DOHH2 (cell line): ENCODE results near the gene SPATA21.

ENCODE experiments used
- H3F3A ChIP-seq: fragments of 200-600 bp; sonication (generic), shearing (Covaris generic); 2 replicates; pipeline ENCODE4 v1.6.0; 2016; ENCODE audit warnings: antibody characterized with exemption, mild to moderate bottlenecking; ENCODE audit not compliant: control insufficient read depth, insufficient read depth
- H3K27ac ChIP-seq: fragments of 200-600 bp; sonication (generic); 2 replicates; pipeline ENCODE4 v1.5.1; 2014; ENCODE audit warnings: low read depth, mild to moderate bottlenecking, low read length, moderate library complexity
- H3K27me3 ChIP-seq: fragments of 200-600 bp; sonication (generic); 2 replicates; pipeline ENCODE4 v1.6.1; 2014; ENCODE audit warnings: mild to moderate bottlenecking, low read length, mixed read lengths; ENCODE audit not compliant: control insufficient read depth
- H3K36me3 ChIP-seq: fragments of 200-600 bp; sonication (generic); 2 replicates; pipeline ENCODE4 v1.6.1; 2014; ENCODE audit warnings: mild to moderate bottlenecking, low read length, moderate library complexity, mixed read lengths; ENCODE audit not compliant: control insufficient read depth
- H3K4me1 ChIP-seq: fragments of 200-600 bp; sonication (generic); 2 replicates; pipeline ENCODE4 v1.6.1; 2014; ENCODE audit warnings: mild to moderate bottlenecking, low read length, mixed read lengths; ENCODE audit not compliant: control insufficient read depth
- H3K4me2 ChIP-seq: fragments of 200-600 bp; sonication (generic); 2 replicates; pipeline ENCODE4 v1.6.0; 2014; ENCODE audit warnings: mild to moderate bottlenecking, low read length, moderate library complexity
- H3K4me3 ChIP-seq: fragments of 200-600 bp; sonication (generic); 2 replicates; pipeline ENCODE4 v1.5.1; 2014; ENCODE audit warnings: mild to moderate bottlenecking, low read length, mixed read lengths
- H3K79me2 ChIP-seq: fragments of 200-600 bp; sonication (generic); 2 replicates; pipeline ENCODE4 v1.6.1; 2014; ENCODE audit warnings: mild to moderate bottlenecking, low read length, mixed read lengths; ENCODE audit not compliant: control insufficient read depth
- H3K9me2 ChIP-seq: fragments of 200-600 bp; sonication (generic); replicated peaks from 2 replicates; pipeline ENCODE4 v1.6.1; 2014; ENCODE audit warnings: mild to moderate bottlenecking, low read length, mixed read lengths; ENCODE audit not compliant: control insufficient read depth
- H3K9me3 ChIP-seq: fragments of 200-600 bp; sonication (generic); 2 replicates; pipeline ENCODE4 v1.6.1; 2014; ENCODE audit warnings: antibody characterized with exemption, low read length, mixed read lengths; ENCODE audit not compliant: control insufficient read depth, insufficient read depth
- H4K20me1 ChIP-seq: fragments of 200-600 bp; sonication (generic); 2 replicates; pipeline ENCODE4 v1.6.0; 2014; ENCODE audit warnings: low read depth, mild to moderate bottlenecking, antibody characterized with exemption, low read length, moderate library complexity; ENCODE audit not compliant: control insufficient read depth, insufficient read depth
- CTCF ChIP-seq: fragments of 200-600 bp; sonication (generic); IDR thresholded peaks from one replicate; pipeline ENCODE4 v1.5.1; 2014; ENCODE audit warnings: antibody characterized with exemption, mild to moderate bottlenecking, low read depth, low read length; ENCODE audit not compliant: poor library complexity, severe bottlenecking
- EZH2phosphoT487 ChIP-seq: fragments of 200-600 bp; sonication (generic); IDR thresholded peaks from 2 replicates; pipeline ENCODE4 v1.6.1; 2017; ENCODE audit warnings: borderline replicate concordance, mild to moderate bottlenecking, antibody characterized with exemption, low read length, moderate library complexity, mixed read lengths

Gene SPATA21

GRCh38 chr1:16391411-16391810, 45.8 kb downstream of the SPATA21 start:
- Histone ChIP-seq H3K27ac (no peak overlapping the region), H3K4me3 (no peak overlapping the region), H3K9me2 (no peaks in the 10 kb centered on the region), H3K27me3 (no peaks in the 10 kb centered on the region), H3K36me3 (peaks cover 58% of the 10 kb centered on the region), H3K4me1 (peaks cover 34% of the 10 kb centered on the region), H3K4me2 (no peak overlapping the region), H3F3A (peaks cover 7% of the 10 kb centered on the region; the same call in 1 of the 2 replicates), H3K79me2 (peaks cover 77% of the 10 kb centered on the region), H4K20me1 (peaks cover 33% of the 10 kb centered on the region), H3K9me3 (no peaks in the 10 kb centered on the region)
- TF ChIP-seq CTCF = no peak
- no peak for TF ChIP-seq EZH2phosphoT487

- Histone ChIP-seq H3K27ac (peak overlapping the region; percentile 17; the same call in 1 of the 2 replicates), H3K4me1 (peaks cover 53% of the 10 kb centered on the region), H3K36me3 (peaks cover 41% of the 10 kb centered on the region), H3K9me3 (no peaks in the 10 kb centered on the region), H3K4me2 (peak overlapping the region; percentile 52), H4K20me1 (peaks cover 52% of the 10 kb centered on the region), H3K79me2 (peaks cover 96% of the 10 kb centered on the region), H3K9me2 (no peaks in the 10 kb centered on the region), H3K27me3 (no peaks in the 10 kb centered on the region), H3K4me3 (peak overlapping the region; percentile 39), H3F3A (peaks cover 7% of the 10 kb centered on the region; the same call in 1 of the 2 replicates)
- TF ChIP-seq EZH2phosphoT487 = no peak
- TF ChIP-seq CTCF = no peak
Observed at GRCh38 chr1:16387201-16388188, 49.7 kb downstream of the SPATA21 start.

GRCh38 chr1:16386454-16387113, 50.6 kb downstream of the SPATA21 start:
- TF ChIP-seq CTCF (no peak), EZH2phosphoT487 (no peak)
- H3K27ac ChIP-seq = peak overlapping the region; percentile 17; the same call in 1 of the 2 replicates
- H3K79me2 ChIP-seq = peaks cover 96% of the 10 kb centered on the region
- peaks cover 46% of the 10 kb centered on the region for H4K20me1 ChIP-seq
- H3K4me2 ChIP-seq = peak overlapping the region; percentile 52
- peaks cover 7% of the 10 kb centered on the region; the same call in 1 of the 2 replicates for H3F3A ChIP-seq
- no peaks in the 10 kb centered on the region for H3K9me3 ChIP-seq
- peaks cover 35% of the 10 kb centered on the region for H3K36me3 ChIP-seq
- H3K27me3 ChIP-seq = no peaks in the 10 kb centered on the region
- H3K9me2 ChIP-seq = no peaks in the 10 kb centered on the region
- H3K4me1 ChIP-seq = peaks cover 53% of the 10 kb centered on the region
- peak overlapping the region; percentile 11 for H3K4me3 ChIP-seq
